ENCODE results near the gene FAM20B.
"Not testable (repeated sequence)": the region's sequence is repeated elsewhere in the genome, so short reads cannot be mapped to it uniquely, and the experiment has no call there.

FAM20B gene

DNA sequence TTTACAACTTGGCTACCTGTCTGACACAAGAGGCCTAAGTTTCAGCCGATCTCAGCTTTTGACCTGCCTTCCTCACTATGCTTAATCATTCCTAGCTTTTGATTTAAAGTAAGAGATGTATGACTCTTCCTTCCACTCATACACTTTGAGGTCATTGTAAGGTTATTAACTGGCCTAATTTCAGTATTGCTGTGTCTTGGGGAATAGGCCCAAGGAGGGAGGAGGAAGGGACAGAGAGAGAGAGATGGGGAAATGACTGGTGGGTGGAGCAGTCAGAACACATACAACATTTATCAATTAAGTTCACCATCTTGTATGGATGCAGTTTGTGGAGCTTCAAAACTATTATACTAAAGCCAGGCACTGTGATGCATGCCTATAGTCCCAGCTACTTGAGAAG lies 28.3 kb upstream of the FAM20B start:
- DNase-seq (ENCODE audit: low spot score), result no peak
- Histone ChIP-seq H3K27me3 (ENCODE audit: insufficient read depth, poor library complexity, severe bottlenecking) (no peaks in the 10 kb centered on the region), H3K9me3 (ENCODE audit: severe bottlenecking) (peaks cover 2% of the 10 kb centered on the region), H3K4me1 (ENCODE audit: insufficient read depth, poor library complexity, severe bottlenecking) (no peaks in the 10 kb centered on the region), H3K27ac (ENCODE audit: poor library complexity, severe bottlenecking) (no peak overlapping the region), H3K4me3 (ENCODE audit: severe bottlenecking) (no peak overlapping the region), H3K36me3 (ENCODE audit: low read depth) (no peaks in the 10 kb centered on the region)
- ATAC-seq (ENCODE audit: low read depth), result no peak
- TF ChIP-seq, protein P1, sequence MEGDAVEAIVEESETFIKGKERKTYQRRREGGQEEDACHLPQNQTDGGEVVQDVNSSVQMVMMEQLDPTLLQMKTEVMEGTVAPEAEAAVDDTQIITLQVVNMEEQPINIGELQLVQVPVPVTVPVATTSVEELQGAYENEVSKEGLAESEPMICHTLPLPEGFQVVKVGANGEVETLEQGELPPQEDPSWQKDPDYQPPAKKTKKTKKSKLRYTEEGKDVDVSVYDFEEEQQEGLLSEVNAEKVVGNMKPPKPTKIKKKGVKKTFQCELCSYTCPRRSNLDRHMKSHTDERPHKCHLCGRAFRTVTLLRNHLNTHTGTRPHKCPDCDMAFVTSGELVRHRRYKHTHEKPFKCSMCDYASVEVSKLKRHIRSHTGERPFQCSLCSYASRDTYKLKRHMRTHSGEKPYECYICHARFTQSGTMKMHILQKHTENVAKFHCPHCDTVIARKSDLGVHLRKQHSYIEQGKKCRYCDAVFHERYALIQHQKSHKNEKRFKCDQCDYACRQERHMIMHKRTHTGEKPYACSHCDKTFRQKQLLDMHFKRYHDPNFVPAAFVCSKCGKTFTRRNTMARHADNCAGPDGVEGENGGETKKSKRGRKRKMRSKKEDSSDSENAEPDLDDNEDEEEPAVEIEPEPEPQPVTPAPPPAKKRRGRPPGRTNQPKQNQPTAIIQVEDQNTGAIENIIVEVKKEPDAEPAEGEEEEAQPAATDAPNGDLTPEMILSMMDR (IDR thresholded peaks at IDR 0.05; ENCODE audit: poor library complexity, severe bottlenecking), result no peak

- no peaks in the 10 kb centered on the region for H3K4me1 ChIP-seq (ENCODE audit: insufficient read depth, poor library complexity, severe bottlenecking)
- TF ChIP-seq, protein P1 (IDR thresholded peaks at IDR 0.05; ENCODE audit: poor library complexity, severe bottlenecking), result no peak
Observed at GRCh38 chr1:178998295-178998694, 27.4 kb upstream of the FAM20B start.

GRCh38 chr1:178999061-178999460 lies 26.6 kb upstream of the FAM20B start:
- TF ChIP-seq, protein P1 (IDR thresholded peaks at IDR 0.05; ENCODE audit: poor library complexity, severe bottlenecking), result no peak
- Histone ChIP-seq H3K4me3 (ENCODE audit: severe bottlenecking) (no peak overlapping the region), H3K36me3 (ENCODE audit: low read depth) (no peaks in the 10 kb centered on the region), H3K27me3 (ENCODE audit: insufficient read depth, poor library complexity, severe bottlenecking) (no peaks in the 10 kb centered on the region), H3K4me1 (ENCODE audit: insufficient read depth, poor library complexity, severe bottlenecking) (no peaks in the 10 kb centered on the region), H3K27ac (ENCODE audit: poor library complexity, severe bottlenecking) (no peak overlapping the region), H3K9me3 (ENCODE audit: severe bottlenecking) (peaks cover 2% of the 10 kb centered on the region)
- DNase-seq (ENCODE audit: low spot score), result no peak
- no peak for ATAC-seq (ENCODE audit: low read depth)

More at GRCh38 chr1:178998295-178998694, 27.4 kb upstream of the FAM20B start:
- DNase-seq (ENCODE audit: low spot score), result no peak
- H3K36me3 ChIP-seq (ENCODE audit: low read depth), result no peaks in the 10 kb centered on the region
- ATAC-seq (ENCODE audit: low read depth), result no peak
- no peaks in the 10 kb centered on the region for H3K27me3 ChIP-seq (ENCODE audit: insufficient read depth, poor library complexity, severe bottlenecking)
- peaks cover 2% of the 10 kb centered on the region for H3K9me3 ChIP-seq (ENCODE audit: severe bottlenecking)
- no peak overlapping the region for H3K4me3 ChIP-seq (ENCODE audit: severe bottlenecking)
- no peak overlapping the region for H3K27ac ChIP-seq (ENCODE audit: poor library complexity, severe bottlenecking)

DNA sequence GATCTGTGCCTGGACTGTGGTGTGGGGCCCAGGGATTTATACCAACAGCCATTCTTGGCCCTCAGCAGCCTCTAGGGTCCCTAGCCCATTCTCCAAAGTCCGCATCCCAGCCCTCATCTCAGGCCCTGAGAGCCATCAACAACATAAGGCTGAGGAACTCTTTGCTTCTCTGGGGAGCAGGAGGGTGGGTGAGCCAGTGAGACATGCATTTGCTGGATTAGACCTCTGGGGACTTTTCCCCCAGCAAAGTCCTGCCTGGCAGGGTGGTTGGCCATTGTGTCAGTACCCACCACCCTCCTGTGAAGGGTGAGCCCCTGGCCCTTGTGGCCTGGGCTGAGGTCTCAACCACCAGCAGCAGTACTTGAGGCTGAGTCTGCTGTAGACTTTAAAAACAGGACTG lies 24.2 kb upstream of the FAM20B start:
- no peak overlapping the region for H3K4me3 ChIP-seq (ENCODE audit: severe bottlenecking)
- H3K4me1 ChIP-seq (ENCODE audit: insufficient read depth, poor library complexity, severe bottlenecking), result no peaks in the 10 kb centered on the region
- no peaks in the 10 kb centered on the region for H3K9me3 ChIP-seq (ENCODE audit: severe bottlenecking)
- no peak for DNase-seq (ENCODE audit: low spot score)
- ATAC-seq (ENCODE audit: low read depth), result no peak
- H3K27ac ChIP-seq (ENCODE audit: poor library complexity, severe bottlenecking), result no peak overlapping the region
- TF ChIP-seq, protein P1 (IDR thresholded peaks at IDR 0.05; ENCODE audit: poor library complexity, severe bottlenecking), result no peak
- H3K36me3 ChIP-seq (ENCODE audit: low read depth), result no peaks in the 10 kb centered on the region
- no peaks in the 10 kb centered on the region for H3K27me3 ChIP-seq (ENCODE audit: insufficient read depth, poor library complexity, severe bottlenecking)

GRCh38 chr1:179002064-179002463 lies 23.6 kb upstream of the FAM20B start:
- H3K27me3 ChIP-seq (ENCODE audit: insufficient read depth, poor library complexity, severe bottlenecking); ATAC-seq (ENCODE audit: low read depth); H3K36me3 ChIP-seq (ENCODE audit: low read depth); H3K4me1 ChIP-seq (ENCODE audit: insufficient read depth, poor library complexity, severe bottlenecking); H3K27ac ChIP-seq (ENCODE audit: poor library complexity, severe bottlenecking); DNase-seq (ENCODE audit: low spot score); H3K4me3 ChIP-seq (ENCODE audit: severe bottlenecking); H3K9me3 ChIP-seq (ENCODE audit: severe bottlenecking): not testable (repeated sequence)
